DND-41 (cell line): ENCODE results near the gene TSHZ2.

Experiments
- CTCF ChIP-seq: IDR thresholded peaks from 2 replicates; pipeline ENCODE4 v1.5.1; 2012; ENCODE audit warnings: borderline replicate concordance, low read length, moderate library complexity, mild to moderate bottlenecking; ENCODE audit not compliant: poor library complexity, severe bottlenecking; ENCODE audit errors: extremely low read depth
- EZH2 ChIP-seq: IDR thresholded peaks from 3 replicates; pipeline ENCODE4 v1.6.1; 2012; ENCODE audit warnings: borderline replicate concordance, low read depth, mild to moderate bottlenecking, moderate library complexity, low read length, inconsistent platforms; ENCODE audit not compliant: severe bottlenecking

GRCh38 chr20:53371216-53371615 lies 399.1 kb downstream of the TSHZ2 start:
- TF ChIP-seq CTCF (no peak), EZH2 (no peak)
